Duodenal mucosa (tissue), 2 donors: ENCODE results near the gene USP21.
A peak's percentile ranks its signal among the peaks of the same experiment; 100 is the strongest.

Experiments used
- H3K27ac ChIP-seq: one replicate; pipeline ENCODE4 v1.7.0; 2013; ENCODE audit warnings: low read depth, low read length
- H3K27me3 ChIP-seq, 2 donors: one replicate each; pipeline ENCODE4 v1.7.0; 2013; ENCODE audit warnings: low read length in 2 of 2, control low read depth in 1 of 2; ENCODE audit not compliant: insufficient read depth in 2 of 2, control insufficient read depth in 1 of 2
- H3K36me3 ChIP-seq, 2 donors: one replicate each; pipeline ENCODE4 v1.7.0; 2013; ENCODE audit warnings: low read length in 2 of 2, control low read depth in 1 of 2; ENCODE audit not compliant: insufficient read depth in 2 of 2, control insufficient read depth in 1 of 2
- H3K4me1 ChIP-seq, 2 donors: one replicate each; pipeline ENCODE4 v1.7.0; 2013; ENCODE audit warnings: low read length in 2 of 2, control low read depth in 1 of 2; ENCODE audit not compliant: insufficient read depth in 2 of 2, control insufficient read depth in 1 of 2
- H3K4me3 ChIP-seq, 2 donors: one replicate each; pipeline ENCODE4 v1.7.0; 2013; ENCODE audit warnings: low read length in 2 of 2, low read depth in 1 of 2
- H3K9ac ChIP-seq, 2 donors: one replicate each; pipeline ENCODE4 v1.7.0; 2013; ENCODE audit warnings: low read length in 2 of 2, low read depth in 1 of 2
- H3K9me3 ChIP-seq, 2 donors: one replicate each; pipeline ENCODE4 v1.7.0; 2013; ENCODE audit warnings: low read length in 2 of 2, control low read depth in 1 of 2; ENCODE audit not compliant: control insufficient read depth in 1 of 2

Gene USP21

DNA sequence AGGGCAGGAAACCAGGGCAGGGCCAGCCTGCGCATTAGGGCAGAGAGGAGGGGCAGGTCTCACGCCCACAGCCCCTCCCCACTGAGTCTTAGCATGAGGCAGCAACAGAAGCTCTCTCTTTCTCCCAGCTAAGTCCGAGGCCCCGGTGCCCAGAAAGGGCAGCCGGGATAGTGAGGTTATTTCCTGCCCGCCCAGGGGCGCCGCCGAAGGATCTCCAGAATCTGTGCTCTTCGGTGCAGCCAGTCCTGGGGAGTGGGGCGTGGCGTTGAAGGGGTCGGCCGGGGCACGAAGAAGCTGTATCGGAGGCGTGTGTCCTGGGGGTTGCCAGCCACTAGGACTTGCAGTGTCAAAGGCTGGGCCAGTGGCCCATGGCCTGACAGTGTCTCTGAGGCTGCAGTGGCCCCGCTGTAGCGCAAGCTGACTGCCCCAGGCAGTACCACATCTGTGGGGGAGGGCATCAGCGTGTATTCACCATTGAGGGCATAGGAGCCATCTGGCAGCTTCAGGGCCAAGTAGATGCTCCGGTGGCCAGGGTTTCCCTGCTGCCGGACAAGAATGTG lies 31.7 kb downstream of the USP21 start:
- no peak overlapping the region for H3K27ac ChIP-seq
- H3K27me3 ChIP-seq = no peaks in the 10 kb centered on the region
- peaks cover 16 to 25% of the 10 kb centered on the region in 2 donors for H3K4me1 ChIP-seq
- H3K9ac ChIP-seq = no peak overlapping the region
- H3K4me3 ChIP-seq = no peak overlapping the region
- H3K36me3 ChIP-seq = no peaks in the 10 kb centered on the region
- no peaks in the 10 kb centered on the region for H3K9me3 ChIP-seq

GRCh38 chr1:161191971-161192370 lies 32.7 kb downstream of the USP21 start:
- Histone ChIP-seq H3K36me3 (no peaks in the 10 kb centered on the region), H3K27ac (no peak overlapping the region), H3K4me3 (no peak overlapping the region), H3K4me1 (peaks cover 16 to 21% of the 10 kb centered on the region in 2 donors), H3K27me3 (no peaks in the 10 kb centered on the region), H3K9ac (no peak overlapping the region), H3K9me3 (no peaks in the 10 kb centered on the region)

- Histone ChIP-seq H3K36me3 (no peaks in the 10 kb centered on the region), H3K9ac (no peak overlapping the region), H3K9me3 (no peaks in the 10 kb centered on the region), H3K27ac (no peak overlapping the region), H3K27me3 (no peaks in the 10 kb centered on the region), H3K4me1 (peaks cover 11 to 21% of the 10 kb centered on the region in 2 donors), H3K4me3 (no peak overlapping the region)
These were observed 33.5 kb downstream of the USP21 start for GRCh38 chr1:161192476-161193465.

- Histone ChIP-seq H3K9me3 (no peaks in the 10 kb centered on the region), H3K9ac (no peak overlapping the region), H3K27me3 (no peaks in the 10 kb centered on the region), H3K27ac (no peak overlapping the region), H3K36me3 (no peaks in the 10 kb centered on the region), H3K4me3 (no peak overlapping the region), H3K4me1 (peaks cover 18 to 30% of the 10 kb centered on the region in 2 donors)
These were observed 34.4 kb downstream of the USP21 start for GRCh38 chr1:161193561-161194235.

- no peak overlapping the region for H3K4me3 ChIP-seq
- no peaks in the 10 kb centered on the region for H3K27me3 ChIP-seq
- H3K9ac ChIP-seq = no peak overlapping the region
- H3K36me3 ChIP-seq = no peaks in the 10 kb centered on the region
- H3K27ac ChIP-seq = no peak overlapping the region
- peaks cover 32 to 45% of the 10 kb centered on the region in 2 donors for H3K4me1 ChIP-seq
- H3K9me3 ChIP-seq = no peaks in the 10 kb centered on the region
These were observed 35.9 kb downstream of the USP21 start for GRCh38 chr1:161195171-161195570.

DNA sequence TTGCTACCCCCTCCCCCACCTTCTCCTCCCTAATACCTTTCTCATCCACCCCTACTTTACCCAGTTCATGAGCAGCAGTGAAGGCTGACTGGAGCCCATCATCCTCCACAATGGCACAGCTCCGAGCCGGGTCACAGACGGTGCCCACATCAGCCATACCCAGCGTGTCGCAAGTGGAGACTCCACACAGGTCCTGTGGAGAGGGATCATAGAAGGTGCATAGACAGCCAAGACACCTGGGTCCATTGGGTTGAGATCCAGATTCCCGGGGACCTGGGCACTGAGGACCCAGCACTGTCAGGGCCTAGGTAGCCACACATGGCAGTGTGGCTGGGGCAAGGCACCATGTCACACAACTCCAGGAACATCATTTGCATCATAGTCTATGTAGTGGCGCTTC lies 36.8 kb downstream of the USP21 start:
- no peaks in the 10 kb centered on the region for H3K36me3 ChIP-seq
- H3K9me3 ChIP-seq = no peaks in the 10 kb centered on the region
- no peak overlapping the region for H3K4me3 ChIP-seq
- H3K27ac ChIP-seq = no peak overlapping the region
- H3K27me3 ChIP-seq = no peaks in the 10 kb centered on the region
- H3K9ac ChIP-seq = no peak overlapping the region
- H3K4me1 ChIP-seq = peaks cover 41 to 54% of the 10 kb centered on the region in 2 donors

DNA sequence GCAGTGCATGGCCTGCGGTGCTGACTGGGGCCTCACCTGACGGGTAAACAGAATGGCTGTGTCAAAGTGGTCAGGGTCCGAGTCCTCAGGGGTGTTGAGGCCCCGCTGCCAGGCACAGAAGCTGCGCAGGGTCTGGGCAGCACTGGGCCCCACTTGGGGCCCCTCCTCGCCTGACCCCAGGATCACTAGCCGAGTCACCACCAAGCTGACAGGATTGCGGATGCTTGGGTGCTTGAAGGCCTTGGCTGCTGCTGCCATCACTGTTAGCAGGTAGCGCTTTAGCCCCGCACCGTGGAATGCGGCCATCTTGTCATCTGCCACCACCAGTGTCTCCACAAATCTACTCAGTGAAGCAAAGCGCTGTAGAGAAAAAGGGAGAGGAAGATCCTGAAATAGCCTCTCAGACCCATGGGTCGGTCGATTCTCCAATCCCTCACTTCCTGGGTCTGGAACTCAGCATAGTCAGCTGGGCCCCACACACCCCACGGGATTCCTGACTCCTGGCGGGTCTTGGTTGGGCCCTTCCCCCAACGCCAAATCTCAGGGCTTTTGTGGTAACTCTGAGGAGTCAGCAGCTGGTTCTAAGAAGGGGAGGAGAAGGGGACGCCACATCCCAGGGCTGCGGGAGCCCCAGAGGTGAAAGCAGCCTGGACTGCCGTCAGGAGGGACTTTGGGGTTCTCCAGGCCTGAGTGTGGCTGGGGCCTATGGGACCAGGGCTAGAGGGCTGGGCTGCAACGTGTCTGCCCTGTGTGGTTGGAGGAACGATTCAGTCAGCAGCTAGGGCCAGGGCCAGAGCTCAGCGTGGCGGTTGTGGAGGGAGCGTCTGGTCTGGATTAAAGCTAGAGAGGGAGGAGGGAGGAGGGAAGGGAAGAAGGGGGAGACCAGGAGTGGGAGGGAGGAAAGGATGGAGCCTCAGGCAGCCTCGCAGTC lies 37.5 kb downstream of the USP21 start:
- H3K36me3 ChIP-seq = no peaks in the 10 kb centered on the region
- peak overlapping the region; percentile 64 for H3K27ac ChIP-seq
- peak overlapping the region; percentile 31 to 50 for H3K4me3 ChIP-seq
- H3K9ac ChIP-seq = peak overlapping the region; percentile 32 to 36
- H3K4me1 ChIP-seq = peaks cover 48 to 61% of the 10 kb centered on the region in 2 donors
- no peaks in the 10 kb centered on the region for H3K27me3 ChIP-seq
- no peaks in the 10 kb centered on the region for H3K9me3 ChIP-seq

DNA sequence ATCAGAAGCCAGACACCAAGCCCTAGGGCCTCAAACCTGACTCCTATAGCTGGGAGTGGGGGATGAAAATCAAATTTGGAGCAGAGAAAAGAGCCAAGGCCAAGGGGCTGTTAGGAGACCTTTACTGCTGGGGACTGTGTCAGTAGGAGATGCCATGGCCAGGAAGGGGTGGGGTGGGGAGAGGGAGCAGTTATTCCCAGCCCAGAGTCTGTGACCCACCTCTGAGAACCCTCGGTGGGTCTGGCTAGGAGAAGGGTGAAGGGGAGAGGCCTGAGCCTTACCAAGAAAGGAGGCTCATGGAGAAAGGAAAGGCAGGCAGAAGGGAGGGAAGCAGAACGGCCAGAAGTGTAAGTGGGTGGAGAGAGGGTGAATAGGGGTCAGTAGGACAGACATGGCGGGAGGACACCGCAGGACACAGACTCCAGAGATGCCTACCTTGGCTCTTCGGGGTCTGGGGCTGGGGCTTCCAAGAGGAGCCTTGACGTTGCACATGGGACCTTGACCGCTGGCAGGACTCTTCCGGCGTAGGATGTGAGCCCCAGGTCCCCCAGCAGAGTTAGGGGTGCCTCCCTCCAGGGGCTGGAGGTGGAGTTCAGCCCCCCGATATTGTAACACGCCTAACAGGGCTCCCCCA lies 38.4 kb downstream of the USP21 start:
- peaks cover 49 to 62% of the 10 kb centered on the region in 2 donors for H3K4me1 ChIP-seq
- H3K4me3 ChIP-seq = peak overlapping the region; percentile 42 to 50
- H3K27me3 ChIP-seq = no peaks in the 10 kb centered on the region
- H3K9me3 ChIP-seq = no peaks in the 10 kb centered on the region
- H3K27ac ChIP-seq = peak overlapping the region; percentile 64
- H3K9ac ChIP-seq = peak overlapping the region; percentile 36 to 38
- H3K36me3 ChIP-seq = no peaks in the 10 kb centered on the region

GRCh38 chr1:161198194-161198896 lies 39.0 kb downstream of the USP21 start:
- Histone ChIP-seq H3K9ac (peak overlapping the region; percentile 36 to 38), H3K4me3 (peak overlapping the region; percentile 42 to 50), H3K27me3 (no peaks in the 10 kb centered on the region), H3K27ac (peak overlapping the region; percentile 65), H3K4me1 (peaks cover 46 to 59% of the 10 kb centered on the region in 2 donors), H3K9me3 (no peaks in the 10 kb centered on the region), H3K36me3 (peaks cover 0 to 1% of the 10 kb centered on the region in 2 donors)
